Measurements from ENCODE around the gene ENPEP.

The ENPEP gene

DNA sequence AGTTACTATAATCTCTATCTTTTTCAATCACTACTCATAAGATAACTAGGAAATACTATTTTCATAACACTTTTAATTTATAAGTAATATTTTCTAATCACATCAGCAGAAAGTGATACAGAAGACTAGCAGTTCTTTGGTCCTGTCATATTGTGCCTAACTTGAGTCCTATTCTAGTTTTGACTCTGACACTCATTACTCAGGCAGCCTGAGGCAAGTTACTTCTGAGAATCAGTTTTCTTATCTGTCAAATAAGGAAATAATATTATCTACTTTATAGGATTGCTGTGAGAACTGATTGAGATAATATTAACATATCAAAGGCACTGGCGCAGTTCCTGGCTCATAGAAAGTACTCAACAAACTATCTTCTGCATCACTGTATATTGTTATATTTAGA lies 129.1 kb downstream of the ENPEP start:
- TF ChIP-seq, protein P1, sequence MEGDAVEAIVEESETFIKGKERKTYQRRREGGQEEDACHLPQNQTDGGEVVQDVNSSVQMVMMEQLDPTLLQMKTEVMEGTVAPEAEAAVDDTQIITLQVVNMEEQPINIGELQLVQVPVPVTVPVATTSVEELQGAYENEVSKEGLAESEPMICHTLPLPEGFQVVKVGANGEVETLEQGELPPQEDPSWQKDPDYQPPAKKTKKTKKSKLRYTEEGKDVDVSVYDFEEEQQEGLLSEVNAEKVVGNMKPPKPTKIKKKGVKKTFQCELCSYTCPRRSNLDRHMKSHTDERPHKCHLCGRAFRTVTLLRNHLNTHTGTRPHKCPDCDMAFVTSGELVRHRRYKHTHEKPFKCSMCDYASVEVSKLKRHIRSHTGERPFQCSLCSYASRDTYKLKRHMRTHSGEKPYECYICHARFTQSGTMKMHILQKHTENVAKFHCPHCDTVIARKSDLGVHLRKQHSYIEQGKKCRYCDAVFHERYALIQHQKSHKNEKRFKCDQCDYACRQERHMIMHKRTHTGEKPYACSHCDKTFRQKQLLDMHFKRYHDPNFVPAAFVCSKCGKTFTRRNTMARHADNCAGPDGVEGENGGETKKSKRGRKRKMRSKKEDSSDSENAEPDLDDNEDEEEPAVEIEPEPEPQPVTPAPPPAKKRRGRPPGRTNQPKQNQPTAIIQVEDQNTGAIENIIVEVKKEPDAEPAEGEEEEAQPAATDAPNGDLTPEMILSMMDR (IDR thresholded peaks at IDR 0.05; ENCODE audit: low read length, missing control alignments) = no peak
- no peak for DNase-seq (ENCODE audit: low read depth)
- H3K4me3 ChIP-seq (replicated peaks; ENCODE audit: low read depth, low read length) = no peak overlapping the region

DNA sequence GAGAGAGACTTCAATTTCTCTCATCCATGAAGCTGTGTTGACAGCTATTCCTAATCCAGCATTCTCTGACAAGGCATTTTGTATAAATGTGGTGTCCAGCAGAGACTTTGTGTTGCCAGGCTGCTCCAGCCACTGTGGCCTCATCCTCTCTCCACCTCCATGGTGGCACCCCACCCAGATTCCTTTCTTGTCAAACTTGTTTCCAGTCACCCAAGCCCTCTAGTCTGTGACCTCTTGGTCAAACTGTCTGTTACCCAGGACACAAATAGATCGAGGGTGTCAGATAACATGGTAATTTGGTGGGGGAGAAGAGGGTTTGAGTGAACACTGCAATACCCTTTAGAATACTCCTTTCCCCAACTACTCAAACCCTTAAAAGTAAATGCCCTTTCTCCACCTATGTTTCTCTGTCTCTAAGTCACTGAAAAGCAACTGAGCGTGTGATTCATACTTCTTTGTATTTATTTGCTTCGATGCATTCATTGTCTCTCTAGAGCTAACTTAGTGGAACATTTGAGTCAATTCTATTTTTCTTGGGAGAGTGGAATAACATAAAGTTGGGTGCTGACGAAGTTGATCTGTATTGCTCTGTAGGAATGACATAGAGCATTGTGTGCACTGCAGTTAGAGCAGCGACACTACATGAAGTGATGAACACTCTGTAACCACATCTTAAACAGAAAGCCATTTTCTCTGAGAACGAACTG lies 133.2 kb downstream of the ENPEP start:
- TF ChIP-seq, protein P1 (IDR thresholded peaks at IDR 0.05; ENCODE audit: low read length, missing control alignments) = no peak
- H3K4me3 ChIP-seq (replicated peaks; ENCODE audit: low read depth, low read length) = no peak overlapping the region
- no peak for DNase-seq (ENCODE audit: low read depth)

DNA sequence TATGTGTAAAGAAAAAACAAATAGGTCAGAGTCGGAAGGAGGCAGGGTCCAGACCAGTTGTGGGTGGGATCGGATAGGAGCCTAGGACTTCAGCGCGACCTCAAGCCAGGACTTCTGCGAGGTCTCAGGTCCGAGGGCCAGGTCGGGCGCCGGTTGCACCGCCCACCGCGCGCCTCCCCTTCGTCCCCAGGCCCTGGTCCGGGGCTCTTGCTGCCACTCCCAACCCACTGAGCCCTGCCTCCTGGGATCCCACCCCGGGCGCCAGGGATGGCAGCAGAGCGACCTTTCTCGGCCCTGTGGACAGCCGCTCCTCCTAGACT lies 134.6 kb downstream of the ENPEP start:
- H3K4me3 ChIP-seq (replicated peaks; ENCODE audit: low read depth, low read length) = no peak overlapping the region
- DNase-seq (ENCODE audit: low read depth) = no peak
- TF ChIP-seq, protein P1 (IDR thresholded peaks at IDR 0.05; ENCODE audit: low read length, missing control alignments) = no peak

DNA sequence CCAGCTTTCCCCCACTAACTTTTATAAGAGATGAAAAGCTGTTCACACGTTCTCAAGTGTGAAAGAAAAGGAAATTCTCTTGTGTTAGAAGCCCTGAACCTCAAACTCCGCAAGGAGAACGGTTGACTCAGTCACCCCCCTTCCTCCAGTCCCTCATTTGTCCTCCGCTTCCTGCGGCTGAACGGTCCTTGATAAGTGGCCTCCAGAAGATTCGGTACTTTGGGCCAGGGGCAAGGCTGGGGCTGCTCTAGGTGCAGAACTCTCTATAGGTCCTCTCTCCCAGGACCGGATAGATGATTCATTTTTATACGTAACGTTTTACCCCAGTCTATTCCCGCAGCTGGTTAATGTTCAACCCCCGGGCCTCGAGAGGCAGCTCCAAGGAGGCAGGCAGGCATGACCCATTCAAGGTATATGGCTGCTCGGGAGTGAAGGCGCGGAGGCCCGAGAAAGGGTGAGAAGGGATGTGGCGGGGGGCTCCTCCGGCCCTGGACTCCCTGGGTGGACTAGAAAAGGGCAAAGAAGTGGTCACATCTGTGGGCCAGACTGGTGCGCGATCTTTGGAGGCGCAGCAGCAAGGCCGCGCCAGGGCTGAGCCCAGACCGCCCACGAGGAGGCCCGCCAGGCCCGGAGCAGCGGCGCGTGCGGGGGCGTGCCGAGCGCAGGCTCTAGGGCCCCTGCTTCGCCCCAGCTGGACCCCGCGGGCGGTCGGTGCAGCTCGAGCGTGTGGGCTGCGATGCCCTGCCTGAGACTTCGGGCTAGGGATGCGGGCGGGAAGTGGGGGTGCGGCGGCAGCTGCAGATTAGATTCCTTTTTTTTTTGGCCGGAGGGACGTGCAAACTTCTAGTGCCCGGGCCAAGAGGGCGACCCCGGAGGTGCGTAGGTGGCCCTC lies 135.2 kb downstream of the ENPEP start:
- no peak for DNase-seq (ENCODE audit: low read depth)
- no peak overlapping the region for H3K4me3 ChIP-seq (replicated peaks; ENCODE audit: low read depth, low read length)

DNA sequence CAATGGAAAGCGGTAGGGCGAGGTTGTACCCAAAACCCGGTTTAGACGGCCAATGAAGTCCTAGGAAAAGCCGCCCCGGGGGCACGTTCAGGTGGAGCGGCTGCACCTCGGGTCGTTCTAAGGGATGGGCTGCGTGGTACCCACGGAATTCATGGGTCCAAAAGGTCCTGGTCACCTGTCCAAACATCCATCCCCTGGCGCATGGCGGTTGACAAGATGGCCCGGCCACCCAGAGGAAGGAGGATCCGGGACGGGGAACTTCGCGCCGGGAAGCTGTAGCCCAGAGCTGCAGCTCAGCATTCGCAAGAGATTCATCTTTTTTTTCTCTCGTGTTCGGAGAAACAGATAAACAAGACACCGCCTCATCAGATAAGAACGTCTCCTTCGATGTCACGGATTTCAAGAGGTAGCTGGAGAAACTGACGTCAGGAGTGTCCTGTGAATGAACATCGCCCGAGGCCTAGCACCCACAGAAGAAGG lies 136.1 kb downstream of the ENPEP start:
- TF ChIP-seq, protein P1 (IDR thresholded peaks at IDR 0.05; ENCODE audit: low read length, missing control alignments) = no peak
- H3K4me3 ChIP-seq (replicated peaks; ENCODE audit: low read depth, low read length) = no peak overlapping the region
- DNase-seq (ENCODE audit: low read depth) = no peak

More for the DNA sequence above, 135.2 kb downstream of the ENPEP start:
- TF ChIP-seq, protein P1 (IDR thresholded peaks at IDR 0.05; ENCODE audit: low read length, missing control alignments) = no peak

DNA sequence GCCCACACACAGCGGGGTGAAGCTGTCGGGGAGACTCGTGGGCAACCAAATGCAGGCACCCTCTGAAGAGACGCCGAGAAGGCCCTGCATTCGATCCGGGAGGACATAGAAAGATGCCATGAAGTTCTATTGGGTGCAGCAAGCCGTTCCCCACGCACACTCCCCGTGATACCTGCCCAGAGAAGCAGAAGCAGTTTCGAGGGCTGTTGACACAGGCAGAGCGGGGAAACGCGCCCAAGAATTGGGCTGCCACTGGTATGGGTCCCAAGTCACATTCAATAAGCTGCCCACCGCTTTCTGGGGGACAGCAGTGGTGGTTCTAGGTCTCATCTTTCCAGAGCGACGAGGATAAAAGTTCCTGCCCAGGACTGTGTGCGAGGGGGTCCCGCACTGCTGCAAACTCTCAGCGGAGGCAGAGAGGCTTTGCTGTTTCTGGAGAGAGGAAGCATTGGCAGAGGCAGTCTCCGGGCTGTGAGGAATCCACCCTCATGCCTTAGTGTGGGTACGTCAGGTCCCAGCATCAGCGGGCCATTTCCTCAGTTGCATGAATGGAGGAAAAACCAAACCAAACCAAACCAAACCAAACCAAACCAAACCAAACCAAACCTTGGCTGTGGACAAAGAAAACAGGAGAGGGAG lies 136.8 kb downstream of the ENPEP start:
- DNase-seq (ENCODE audit: low read depth) = no peak
- no peak overlapping the region for H3K4me3 ChIP-seq (replicated peaks; ENCODE audit: low read depth, low read length)
- TF ChIP-seq, protein P1 (IDR thresholded peaks at IDR 0.05; ENCODE audit: low read length, missing control alignments) = no peak

Data from fibroblast of pulmonary artery (primary cell).